Adipocyte (in vitro differentiated cells): ENCODE data around the gene FBXO11.
A peak's percentile ranks its signal among the peaks of the same experiment; 100 is the strongest.

Experiments
- DNase-seq: peaks from one replicate; pipeline ENCODE4 v3.0.0-alpha.2; 2015; ENCODE audit warnings: low read depth
- H3K27me3 ChIP-seq: replicated peaks from 2 replicates; pipeline ENCODE4 v1.7.0; 2013; ENCODE audit warnings: mild to moderate bottlenecking, low read length, moderate library complexity; ENCODE audit not compliant: control insufficient read depth, insufficient read depth
- H3K36me3 ChIP-seq: 2 replicates; pipeline ENCODE4 v1.7.0; 2013; ENCODE audit warnings: low read length, mild to moderate bottlenecking, moderate library complexity; ENCODE audit not compliant: control insufficient read depth, insufficient read depth, severe bottlenecking
- H3K4me1 ChIP-seq: 2 replicates; pipeline ENCODE4 v1.7.0; 2013; ENCODE audit warnings: mild to moderate bottlenecking, low read length, moderate library complexity; ENCODE audit not compliant: control insufficient read depth, insufficient read depth
- H3K4me3 ChIP-seq: 2 replicates; pipeline ENCODE4 v1.7.0; 2013; ENCODE audit warnings: mild to moderate bottlenecking, low read length, moderate library complexity
- H3K9ac ChIP-seq: 2 replicates; pipeline ENCODE4 v1.7.0; 2013; ENCODE audit warnings: mild to moderate bottlenecking, low read length, moderate library complexity
- H3K9me3 ChIP-seq: 2 replicates; pipeline ENCODE4 v1.7.0; 2013; ENCODE audit warnings: mild to moderate bottlenecking, low read length, moderate library complexity; ENCODE audit not compliant: control insufficient read depth

FBXO11 gene

DNA sequence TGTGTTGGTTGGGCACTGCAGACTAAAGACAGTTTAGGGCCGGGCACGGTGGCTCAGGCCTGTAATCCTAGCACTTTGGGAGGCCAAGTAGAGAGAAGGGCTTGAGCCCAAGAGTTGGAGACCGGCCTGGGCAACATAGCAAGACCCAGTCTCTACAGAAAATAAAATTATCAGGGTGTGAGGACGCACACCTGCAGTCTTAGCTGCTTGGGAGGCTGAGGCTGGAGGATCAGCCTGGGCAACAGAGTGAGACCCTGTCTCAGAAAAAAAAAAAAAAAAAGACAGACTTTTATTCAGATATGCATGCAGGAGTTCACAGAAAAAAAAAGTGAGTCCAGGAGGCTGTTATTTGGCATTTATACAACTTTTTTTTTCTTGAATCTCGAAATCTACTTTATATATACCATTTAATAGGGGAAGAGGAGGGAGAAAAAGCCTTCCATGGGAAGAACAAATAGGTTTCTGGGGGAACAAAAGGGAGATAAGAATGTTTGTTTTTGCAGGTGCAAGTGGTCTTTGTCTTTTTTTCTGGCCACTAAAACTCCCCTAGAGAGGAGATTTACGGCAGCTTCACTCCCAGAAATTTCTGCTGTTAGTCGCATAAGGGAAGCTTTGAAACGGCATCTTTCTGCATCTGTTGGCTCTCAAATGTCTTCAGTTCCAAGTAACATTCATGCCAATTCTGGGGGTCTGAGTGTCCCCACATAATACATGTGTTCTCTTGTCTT lies 127.4 kb downstream of the FBXO11 start:
- DNase-seq, result no peak
- Histone ChIP-seq H3K36me3 (no peaks in the 10 kb centered on the region), H3K27me3 (no peaks in the 10 kb centered on the region), H3K9ac (no peak overlapping the region), H3K9me3 (no peaks in the 10 kb centered on the region), H3K4me1 (no peaks in the 10 kb centered on the region), H3K4me3 (no peak overlapping the region)

DNA sequence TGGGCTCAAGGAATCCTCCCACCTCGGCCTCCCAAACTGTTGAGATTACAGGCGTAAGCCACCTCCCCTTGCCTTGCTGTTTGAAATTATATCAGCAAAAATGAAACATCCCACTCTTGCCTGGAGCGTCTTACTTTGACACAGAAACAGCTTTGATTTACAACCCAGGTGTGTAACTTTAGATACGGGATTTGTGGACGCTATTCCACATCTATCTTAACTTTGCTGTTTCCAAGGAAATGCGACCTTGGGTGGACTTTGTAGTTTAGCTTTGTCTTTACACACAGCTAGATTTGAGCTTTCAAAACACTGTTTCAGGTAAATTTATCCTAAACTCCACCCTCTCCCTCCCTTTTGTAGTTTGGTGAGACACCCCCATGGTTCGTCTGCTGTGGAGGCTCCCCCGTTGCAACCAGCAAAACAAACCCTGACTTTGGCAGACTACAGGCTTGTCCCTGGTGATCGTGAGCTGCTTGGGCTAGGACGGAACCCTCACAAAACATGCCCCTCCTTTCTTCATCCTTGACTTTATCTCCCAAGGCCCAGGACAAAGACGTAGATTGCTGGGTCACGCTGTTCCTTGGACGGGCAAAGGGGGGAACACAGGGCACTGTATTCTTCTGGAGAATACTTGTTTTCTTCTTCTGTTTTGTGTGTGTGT lies 128.9 kb downstream of the FBXO11 start:
- Histone ChIP-seq H3K36me3 (no peaks in the 10 kb centered on the region), H3K27me3 (no peaks in the 10 kb centered on the region), H3K4me1 (no peaks in the 10 kb centered on the region), H3K9ac (no peak overlapping the region), H3K4me3 (no peak overlapping the region), H3K9me3 (no peaks in the 10 kb centered on the region)
- no peak for DNase-seq

DNA sequence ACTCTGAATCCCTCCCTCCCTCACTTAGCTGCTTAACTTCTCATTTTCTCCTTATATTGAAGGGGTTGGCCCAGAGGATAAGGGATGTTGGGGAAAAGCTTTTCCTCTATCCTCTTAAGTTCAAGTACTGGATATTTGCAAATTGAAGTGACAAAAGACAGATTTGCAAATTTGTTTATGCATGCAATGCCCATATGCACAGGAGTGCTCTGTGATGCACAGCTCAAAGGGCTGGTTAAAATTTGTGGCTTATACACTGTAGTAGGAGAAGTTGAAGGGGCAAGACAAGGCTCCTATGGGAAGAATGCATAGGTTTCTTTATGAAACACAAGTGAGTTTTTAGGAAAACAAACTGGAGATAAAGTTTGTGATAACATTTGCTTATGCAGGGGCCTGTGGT lies 131.7 kb downstream of the FBXO11 start:
- no peak overlapping the region for H3K4me3 ChIP-seq
- no peak for DNase-seq
- H3K9ac ChIP-seq, result no peak overlapping the region
- no peaks in the 10 kb centered on the region for H3K36me3 ChIP-seq
- peaks cover 3% of the 10 kb centered on the region for H3K4me1 ChIP-seq
- peaks cover 12% of the 10 kb centered on the region for H3K9me3 ChIP-seq
- no peaks in the 10 kb centered on the region for H3K27me3 ChIP-seq

DNA sequence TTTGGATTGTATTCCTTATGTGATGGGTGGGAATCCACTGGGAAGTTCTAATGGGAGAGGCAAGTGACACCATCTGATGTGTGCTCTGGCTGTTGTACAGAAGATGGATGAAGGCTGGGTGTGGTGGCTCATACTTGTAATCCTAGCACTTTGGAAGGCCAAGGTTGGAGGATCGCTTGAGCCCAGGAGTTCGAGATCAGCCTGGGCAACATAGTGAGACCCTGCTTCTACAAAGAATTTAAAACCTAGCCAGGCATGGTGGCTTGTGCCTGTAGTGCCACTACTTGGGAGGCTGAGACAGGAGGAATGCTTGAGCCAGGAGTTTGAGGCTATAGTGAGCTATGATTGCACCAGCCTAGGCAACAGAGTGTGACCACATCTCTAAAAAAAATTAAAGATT lies 134.0 kb downstream of the FBXO11 start:
- Histone ChIP-seq H3K27me3 (peaks cover 4% of the 10 kb centered on the region), H3K36me3 (no peaks in the 10 kb centered on the region), H3K4me3 (no peak overlapping the region), H3K9ac (no peak overlapping the region), H3K4me1 (peaks cover 9% of the 10 kb centered on the region), H3K9me3 (peaks cover 12% of the 10 kb centered on the region)
- DNase-seq, result no peak

DNA sequence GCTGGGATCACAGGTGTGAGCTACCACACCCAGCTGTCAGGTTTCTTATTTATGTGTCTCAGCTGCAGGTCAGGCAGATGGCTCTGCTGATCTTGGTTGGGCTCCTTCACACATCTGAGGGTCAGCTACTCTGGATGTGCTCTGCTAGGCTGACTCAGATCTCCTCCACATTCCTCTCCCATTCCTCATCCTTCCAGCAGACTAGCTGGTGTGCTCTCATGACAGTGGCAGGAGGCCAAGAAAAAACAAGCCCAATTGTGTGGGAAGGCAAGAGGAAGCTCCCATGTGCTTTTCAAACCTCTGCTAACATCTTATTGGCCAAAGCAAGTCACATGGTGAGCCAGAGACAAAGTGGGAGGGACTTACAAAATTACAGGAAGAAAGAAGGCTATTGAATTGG lies 135.1 kb downstream of the FBXO11 start:
- H3K4me3 ChIP-seq, result no peak overlapping the region
- DNase-seq, result peak; percentile 63

DNA sequence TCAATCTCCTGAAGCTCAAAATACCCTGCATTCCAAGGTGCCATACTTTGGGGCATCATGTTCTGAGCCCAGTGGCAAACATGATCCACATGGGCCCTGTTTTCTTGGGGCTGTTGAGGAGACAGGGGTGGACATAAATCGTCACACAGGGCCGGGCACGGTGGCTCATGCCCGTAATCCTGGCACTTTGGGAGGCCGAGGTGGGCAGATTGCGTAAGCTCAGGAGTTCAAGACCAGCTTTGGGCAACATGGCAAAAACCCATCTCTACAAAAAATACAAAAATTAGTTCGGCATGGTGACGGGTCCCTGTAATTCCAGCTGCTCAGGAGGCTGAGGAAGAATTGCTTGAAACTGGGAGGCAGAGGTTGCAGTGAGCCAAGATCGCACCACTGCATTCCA lies 137.0 kb downstream of the FBXO11 start:
- Histone ChIP-seq H3K4me3 (no peak overlapping the region), H3K4me1 (peaks cover 10% of the 10 kb centered on the region), H3K9ac (no peak overlapping the region), H3K36me3 (no peaks in the 10 kb centered on the region), H3K27me3 (peaks cover 7% of the 10 kb centered on the region), H3K9me3 (peaks cover 12% of the 10 kb centered on the region)
- DNase-seq, result no peak

More for the DNA sequence above, 135.1 kb downstream of the FBXO11 start:
- Histone ChIP-seq H3K9ac (no peak overlapping the region), H3K9me3 (peaks cover 12% of the 10 kb centered on the region), H3K27me3 (peaks cover 4% of the 10 kb centered on the region), H3K4me1 (peaks cover 10% of the 10 kb centered on the region), H3K36me3 (no peaks in the 10 kb centered on the region)

DNA sequence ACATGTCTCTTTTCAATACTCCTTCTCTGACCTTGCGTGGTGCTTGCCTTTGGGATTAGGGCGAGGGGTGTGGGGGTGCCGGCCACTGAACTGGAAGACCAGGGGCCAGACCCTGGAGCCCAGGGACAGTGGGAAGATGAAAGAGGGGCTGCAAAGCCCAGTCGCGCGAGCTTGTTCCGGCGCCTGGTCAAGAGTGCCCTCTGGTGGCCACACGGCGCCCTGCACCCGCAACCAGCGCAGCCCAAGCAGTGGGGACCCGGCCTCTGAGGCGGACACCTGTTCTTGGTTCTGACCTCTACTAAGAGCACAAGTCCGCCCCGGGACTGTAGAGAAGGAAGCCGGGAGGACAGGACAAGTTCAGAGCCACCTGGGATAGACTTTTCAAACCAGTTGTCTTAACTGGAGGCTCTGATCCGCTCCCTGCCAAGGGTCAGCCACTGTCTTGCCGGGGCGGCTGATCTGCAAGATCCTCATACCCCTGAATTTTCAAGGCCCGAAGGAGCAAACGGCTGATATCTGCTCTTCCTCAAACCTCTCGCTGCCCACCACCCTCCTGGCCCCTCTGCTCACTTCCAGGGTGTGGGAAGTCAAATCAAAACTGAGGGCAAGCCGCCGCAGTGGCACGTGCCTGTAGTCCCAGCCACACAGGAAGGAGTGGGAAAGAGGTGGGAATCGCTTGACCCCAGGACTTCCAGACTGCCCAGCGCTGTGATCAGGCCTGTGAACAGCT lies 138.3 kb downstream of the FBXO11 start:
- Histone ChIP-seq H3K36me3 (no peaks in the 10 kb centered on the region), H3K9ac (no peak overlapping the region), H3K4me3 (peak overlapping the region; percentile 56)

DNA sequence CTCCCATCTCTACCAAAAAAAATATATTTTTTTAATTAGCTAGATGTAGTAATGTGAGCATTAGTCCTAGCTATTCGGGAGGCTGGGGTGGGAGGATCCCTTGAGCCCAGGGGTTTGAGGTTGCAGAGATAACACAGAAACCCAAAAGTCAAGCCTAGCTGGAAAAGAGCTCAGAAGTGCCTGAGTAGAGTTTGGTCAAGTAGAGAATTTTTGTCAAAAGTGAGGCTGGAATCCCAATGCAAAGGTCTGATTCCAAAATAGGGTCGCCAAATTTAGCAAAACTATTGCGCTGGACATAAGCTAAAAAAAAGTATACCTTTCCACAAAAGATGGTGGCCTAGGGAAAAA lies 138.8 kb downstream of the FBXO11 start:
- no peak for DNase-seq
- H3K9ac ChIP-seq, result no peak overlapping the region
- H3K4me1 ChIP-seq, result peaks cover 10% of the 10 kb centered on the region
- H3K36me3 ChIP-seq, result no peaks in the 10 kb centered on the region
- H3K4me3 ChIP-seq, result peak overlapping the region; percentile 56
- H3K9me3 ChIP-seq, result peaks cover 12% of the 10 kb centered on the region
- H3K27me3 ChIP-seq, result peaks cover 7% of the 10 kb centered on the region

More for the DNA sequence above, 138.3 kb downstream of the FBXO11 start:
- peak; percentile 72 for DNase-seq
- peaks cover 7% of the 10 kb centered on the region for H3K27me3 ChIP-seq
- peaks cover 10% of the 10 kb centered on the region for H3K4me1 ChIP-seq
- peaks cover 12% of the 10 kb centered on the region for H3K9me3 ChIP-seq

DNA sequence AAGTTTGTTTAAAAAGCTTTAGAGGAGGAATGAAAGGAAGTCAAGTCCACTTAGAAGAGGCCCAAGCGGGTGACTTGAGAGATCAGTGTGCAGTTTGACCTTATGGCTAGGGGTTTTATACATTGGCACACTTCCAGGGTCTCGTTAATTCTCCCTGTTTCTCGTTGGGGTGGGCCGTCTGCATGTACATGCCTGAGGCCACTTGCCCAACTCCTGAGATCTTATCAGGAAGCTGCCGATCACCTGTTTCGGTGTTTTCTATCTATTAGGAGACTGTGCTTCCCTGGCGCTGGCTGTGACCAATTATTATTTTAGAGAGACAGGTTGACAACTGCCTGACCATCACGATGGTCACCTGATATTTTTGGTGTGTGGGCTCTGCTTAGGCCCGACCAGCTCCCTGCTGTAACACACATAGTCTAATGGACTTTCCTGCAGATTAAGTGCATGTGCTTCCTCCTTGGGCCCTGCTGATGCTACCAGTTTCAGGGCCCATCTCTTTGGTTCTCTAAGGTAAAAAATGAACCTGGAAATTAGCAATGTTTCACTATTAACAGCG lies 154.4 kb downstream of the FBXO11 start:
- Histone ChIP-seq H3K9ac (no peak overlapping the region), H3K4me1 (peaks cover 16% of the 10 kb centered on the region), H3K36me3 (no peaks in the 10 kb centered on the region), H3K4me3 (no peak overlapping the region), H3K9me3 (peaks cover 5% of the 10 kb centered on the region), H3K27me3 (peaks cover 4% of the 10 kb centered on the region)
- DNase-seq, result peak; percentile 4

DNA sequence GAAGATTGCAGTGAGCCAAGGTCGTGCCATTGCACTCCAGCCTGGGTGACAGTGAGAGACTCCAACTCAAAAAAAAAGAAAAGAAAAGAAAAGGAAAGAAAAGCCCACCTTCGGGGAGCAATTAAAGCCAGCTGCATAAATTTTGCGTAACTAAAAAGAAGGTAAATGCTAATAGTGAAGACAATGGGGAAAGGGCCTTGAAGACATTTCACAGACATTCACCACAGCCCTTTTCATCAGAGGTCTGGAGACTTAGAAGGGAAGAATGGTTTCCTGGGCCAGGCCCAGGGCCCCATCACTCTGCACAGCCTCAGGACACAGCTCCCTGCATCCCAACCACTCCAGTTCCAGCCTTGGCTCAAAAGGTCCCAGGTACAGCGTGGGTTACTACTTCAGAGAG lies 158.4 kb downstream of the FBXO11 start:
- DNase-seq, result no peak
- Histone ChIP-seq H3K27me3 (peaks cover 25% of the 10 kb centered on the region), H3K36me3 (no peaks in the 10 kb centered on the region), H3K4me1 (peaks cover 7% of the 10 kb centered on the region), H3K9ac (no peak overlapping the region), H3K9me3 (peaks cover 7% of the 10 kb centered on the region), H3K4me3 (no peak overlapping the region)

DNA sequence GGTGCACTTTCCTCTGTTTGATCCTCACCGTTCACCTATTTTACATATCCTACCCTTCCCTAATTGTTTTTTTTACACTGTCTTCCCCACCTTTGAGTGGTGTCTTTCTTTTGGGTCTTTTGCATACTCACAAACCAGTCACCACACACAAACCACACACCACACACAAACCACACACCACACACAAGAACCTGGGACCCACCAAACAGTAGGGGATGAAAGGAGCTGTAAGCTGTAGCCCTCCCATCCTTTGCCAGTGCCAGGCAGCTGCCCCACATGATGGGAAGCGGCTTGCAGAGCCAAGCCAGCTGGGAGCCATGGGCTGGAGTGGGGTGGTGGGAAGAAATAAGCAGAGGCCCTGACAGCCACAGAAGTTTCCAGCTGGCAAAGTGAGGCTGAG lies 162.2 kb downstream of the FBXO11 start:
- Histone ChIP-seq H3K9me3 (peaks cover 7% of the 10 kb centered on the region), H3K9ac (no peak overlapping the region), H3K4me1 (no peaks in the 10 kb centered on the region), H3K27me3 (peaks cover 41% of the 10 kb centered on the region), H3K4me3 (no peak overlapping the region), H3K36me3 (no peaks in the 10 kb centered on the region)
- no peak for DNase-seq
